HepG2 (cell line): ENCODE results near the gene LRRC25. TPM values are rescaled to one million over a fixed set of nuclear protein-coding genes. Genes with fewer than 3 reads are reported as not detected.

ENCODE experiments used
- BCL6 ChIP-seq: IDR thresholded peaks from 2 replicates; pipeline ENCODE4 v1.6.1; 2016; ENCODE audit warnings: missing genetic modification reagents, missing compliant biosample characterization
- E2F1 ChIP-seq: sonication (generic); formaldehyde crosslinking; IDR thresholded peaks from 2 replicates; pipeline ENCODE4 v1.5.0; 2020; ENCODE audit warnings: missing genetic modification reagents
- ETV5 ChIP-seq: IDR thresholded peaks from 2 replicates; pipeline ENCODE4 v1.6.1; 2018; ENCODE audit warnings: missing biosample characterization, missing genetic modification reagents, inconsistent platforms, borderline replicate concordance
- HMGXB3 ChIP-seq: sonication (generic); formaldehyde crosslinking; IDR thresholded peaks from 2 replicates; pipeline ENCODE4 v1.4.0; 2020; ENCODE audit warnings: missing genetic modification reagents, borderline replicate concordance
- KLF16 ChIP-seq, 2 experiments: sonication (generic) in 1 of 2; formaldehyde crosslinking in 1 of 2; IDR thresholded peaks; 2 replicates each; pipeline versions ENCODE4 v1.6.1 to v1.8.0; 2016 to 2023; ENCODE audit warnings: missing genetic modification reagents in 2 of 2, missing compliant biosample characterization in 1 of 2
- MED13 ChIP-seq: sonication (generic); formaldehyde crosslinking; IDR thresholded peaks from 2 replicates; pipeline ENCODE4 v1.5.0; 2020; ENCODE audit warnings: missing genetic modification reagents
- PCBP2 ChIP-seq: fragments of 200-400 bp; formaldehyde crosslinking; optimal IDR thresholded peaks from 2 replicates; pipeline ENCODE3; 2018; ENCODE audit warnings: low read length, low read depth; ENCODE audit not compliant: poor library complexity, severe bottlenecking
- POGZ ChIP-seq: sonication (generic); formaldehyde crosslinking; IDR thresholded peaks from 2 replicates; pipeline ENCODE4 v1.4.0; 2020; ENCODE audit warnings: mild to moderate bottlenecking, missing genetic modification reagents
- PRPF4 ChIP-seq: fragments of 200-400 bp; formaldehyde crosslinking; IDR thresholded peaks from 2 replicates; pipeline ENCODE4 v1.6.1; 2016; ENCODE audit warnings: low read length, low read depth; ENCODE audit not compliant: poor library complexity, severe bottlenecking
- SMARCC2 ChIP-seq: fragments of 450-650 bp; IDR thresholded peaks from 2 replicates; pipeline ENCODE4 v1.6.1; 2017; ENCODE audit warnings: antibody characterized with exemption, mild to moderate bottlenecking
- SSRP1 ChIP-seq: IDR thresholded peaks from 2 replicates; pipeline ENCODE4 v1.6.1; 2016; ENCODE audit warnings: control low read depth
- ZKSCAN8 ChIP-seq: IDR thresholded peaks from 2 replicates; pipeline ENCODE4 v1.6.1; 2016; ENCODE audit warnings: borderline replicate concordance, missing genetic modification reagents, missing compliant biosample characterization
- ZNF232 ChIP-seq: sonication (generic); formaldehyde crosslinking; IDR thresholded peaks from 2 replicates; pipeline ENCODE4 v1.4.0; 2020; ENCODE audit warnings: missing genetic modification reagents, borderline replicate concordance
- ZNF343 ChIP-seq: sonication (generic); formaldehyde crosslinking; IDR thresholded peaks from 2 replicates; pipeline ENCODE4 v1.4.0; 2020; ENCODE audit warnings: mild to moderate bottlenecking, missing genetic modification reagents
- polyA plus RNA-seq, 8 experiments: library from polyadenylated mRNA; depleted of rRNA in 3 of 8; stranded (reverse) in 7 of 8; unstranded in 1 of 8; fragments of >200 nt; fragmentation: Illumina TruSeq in 4 of 8; extraction: Trizol in 4 of 8; gene quantifications; 2 replicates each; pipeline versions ENCODE4 v1.2.1 to v1.2.3, GENCODE V29; 2011 to 2016; ENCODE audit warnings: low read depth in 4 of 8, missing spikeins in 1 of 8, mixed read lengths in 1 of 8; ENCODE audit not compliant: insufficient read depth in 1 of 8
- total RNA-seq, 5 experiments: library from RNA; depleted of rRNA; stranded (reverse); fragments of >200 nt; fragmentation: Illumina TruSeq; extraction: Trizol; gene quantifications; 2 replicates each; pipeline ENCODE4 v1.2.3, GENCODE V29; 2016; ENCODE audit warnings: low read depth in 1 of 5
- TF ChIP-seq, protein P1 (sequence below): sonication (generic); formaldehyde crosslinking; IDR thresholded peaks from 2 replicates; pipeline ENCODE4 v1.5.0; 2020; ENCODE audit warnings: mild to moderate bottlenecking, missing genetic modification reagents, borderline replicate concordance
- TF ChIP-seq, protein P2 (sequence below): sonication (generic); formaldehyde crosslinking; IDR thresholded peaks from 2 replicates; pipeline ENCODE4 v1.8.1; 2023; ENCODE audit warnings: mild to moderate bottlenecking, missing genetic modification reagents
- TF ChIP-seq, protein P3 (sequence below): sonication (generic); formaldehyde crosslinking; IDR thresholded peaks from 2 replicates; pipeline ENCODE4 v1.5.1; 2020; ENCODE audit warnings: missing genetic modification reagents, mild to moderate bottlenecking, borderline replicate concordance

Gene LRRC25
- total and polyA plus RNA-seq, 2 of the 13 experiments (the other 11 are each of a cell fraction or from before 2014, with no cell fraction given) = 0.13 to 0.53 TPM

GRCh38 chr19:18396471-18397241 is 766 bp downstream of the LRRC25 start (continued):
- TF ChIP-seq E2F1 (CRISPR knock-in tag) (no peak), SSRP1 (CRISPR knock-in tag) (no peak), SMARCC2 (no peak), ZNF232 (CRISPR knock-in tag) (no peak), PRPF4 (no peak), PCBP2 (no peak), POGZ (CRISPR knock-in tag) (no peak), ZKSCAN8 (0 out of 2 replicates have a peak, but pooled peaks have one; percentile 17), ZNF343 (CRISPR knock-in tag) (0 out of 2 replicates have a peak, but pooled peaks have one; percentile 33), KLF16 (CRISPR knock-in tag; IDR thresholded peaks at IDR 0.05) (no peak), ETV5 (no peak; the same call in 1 of the 2 replicates), BCL6 (peak; percentile 40; the same call in 1 of the 2 replicates), HMGXB3 (CRISPR knock-in tag) (no peak), MED13 (CRISPR knock-in tag) (no peak)
- TF ChIP-seq, protein P1, sequence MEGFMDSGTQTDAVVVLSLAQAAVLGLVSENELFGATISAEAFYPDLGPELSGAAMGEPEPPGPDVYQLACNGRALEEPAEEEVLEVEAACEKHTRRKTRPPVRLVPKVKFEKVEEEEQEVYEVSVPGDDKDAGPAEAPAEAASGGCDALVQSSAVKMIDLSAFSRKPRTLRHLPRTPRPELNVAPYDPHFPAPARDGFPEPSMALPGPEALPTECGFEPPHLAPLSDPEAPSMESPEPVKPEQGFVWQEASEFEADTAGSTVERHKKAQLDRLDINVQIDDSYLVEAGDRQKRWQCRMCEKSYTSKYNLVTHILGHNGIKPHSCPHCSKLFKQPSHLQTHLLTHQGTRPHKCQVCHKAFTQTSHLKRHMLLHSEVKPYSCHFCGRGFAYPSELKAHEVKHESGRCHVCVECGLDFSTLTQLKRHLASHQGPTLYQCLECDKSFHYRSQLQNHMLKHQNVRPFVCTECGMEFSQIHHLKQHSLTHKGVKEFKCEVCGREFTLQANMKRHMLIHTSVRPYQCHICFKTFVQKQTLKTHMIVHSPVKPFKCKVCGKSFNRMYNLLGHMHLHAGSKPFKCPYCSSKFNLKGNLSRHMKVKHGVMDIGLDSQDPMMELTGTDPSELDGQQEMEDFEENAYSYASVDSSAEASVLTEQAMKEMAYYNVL (CRISPR knock-in tag) = no peak; the same call in 1 of the 2 replicates
- TF ChIP-seq, protein P2, sequence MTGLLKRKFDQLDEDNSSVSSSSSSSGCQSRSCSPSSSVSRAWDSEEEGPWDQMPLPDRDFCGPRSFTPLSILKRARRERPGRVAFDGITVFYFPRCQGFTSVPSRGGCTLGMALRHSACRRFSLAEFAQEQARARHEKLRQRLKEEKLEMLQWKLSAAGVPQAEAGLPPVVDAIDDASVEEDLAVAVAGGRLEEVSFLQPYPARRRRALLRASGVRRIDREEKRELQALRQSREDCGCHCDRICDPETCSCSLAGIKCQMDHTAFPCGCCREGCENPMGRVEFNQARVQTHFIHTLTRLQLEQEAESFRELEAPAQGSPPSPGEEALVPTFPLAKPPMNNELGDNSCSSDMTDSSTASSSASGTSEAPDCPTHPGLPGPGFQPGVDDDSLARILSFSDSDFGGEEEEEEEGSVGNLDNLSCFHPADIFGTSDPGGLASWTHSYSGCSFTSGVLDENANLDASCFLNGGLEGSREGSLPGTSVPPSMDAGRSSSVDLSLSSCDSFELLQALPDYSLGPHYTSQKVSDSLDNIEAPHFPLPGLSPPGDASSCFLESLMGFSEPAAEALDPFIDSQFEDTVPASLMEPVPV = peak; percentile 73; the same call in 1 of the 2 replicates
- TF ChIP-seq, protein P3, sequence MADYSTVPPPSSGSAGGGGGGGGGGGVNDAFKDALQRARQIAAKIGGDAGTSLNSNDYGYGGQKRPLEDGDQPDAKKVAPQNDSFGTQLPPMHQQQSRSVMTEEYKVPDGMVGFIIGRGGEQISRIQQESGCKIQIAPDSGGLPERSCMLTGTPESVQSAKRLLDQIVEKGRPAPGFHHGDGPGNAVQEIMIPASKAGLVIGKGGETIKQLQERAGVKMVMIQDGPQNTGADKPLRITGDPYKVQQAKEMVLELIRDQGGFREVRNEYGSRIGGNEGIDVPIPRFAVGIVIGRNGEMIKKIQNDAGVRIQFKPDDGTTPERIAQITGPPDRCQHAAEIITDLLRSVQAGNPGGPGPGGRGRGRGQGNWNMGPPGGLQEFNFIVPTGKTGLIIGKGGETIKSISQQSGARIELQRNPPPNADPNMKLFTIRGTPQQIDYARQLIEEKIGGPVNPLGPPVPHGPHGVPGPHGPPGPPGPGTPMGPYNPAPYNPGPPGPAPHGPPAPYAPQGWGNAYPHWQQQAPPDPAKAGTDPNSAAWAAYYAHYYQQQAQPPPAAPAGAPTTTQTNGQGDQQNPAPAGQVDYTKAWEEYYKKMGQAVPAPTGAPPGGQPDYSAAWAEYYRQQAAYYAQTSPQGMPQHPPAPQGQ (CRISPR knock-in tag) = no peak
